Right lobe of liver (tissue), 4 donors: Measurements from ENCODE around the gene DLX2.

Experiments
- POLR2A ChIP-seq: fragments of 450-650 bp; IDR thresholded peaks from one replicate; pipeline ENCODE4 v1.6.1; 2017; ENCODE audit warnings: antibody characterized with exemption, mild to moderate bottlenecking
- TF ChIP-seq, protein P1 (sequence below), 4 donors: fragments of 200-600 bp in 3 of 4; fragments of 450-650 bp in 1 of 4; IDR thresholded peaks; one replicate each; pipeline versions ENCODE4 v1.5.1 to v1.8.0; 2016 to 2022; ENCODE audit warnings: antibody characterized with exemption in 4 of 4, mild to moderate bottlenecking in 2 of 4
- donor health status: DM: no; HTN: no; CAD: no.
- donor health status: DM: no; HTN: no; CAD: no.
- donor health status: DM: no; HTN: yes; CAD: no.

DNA sequence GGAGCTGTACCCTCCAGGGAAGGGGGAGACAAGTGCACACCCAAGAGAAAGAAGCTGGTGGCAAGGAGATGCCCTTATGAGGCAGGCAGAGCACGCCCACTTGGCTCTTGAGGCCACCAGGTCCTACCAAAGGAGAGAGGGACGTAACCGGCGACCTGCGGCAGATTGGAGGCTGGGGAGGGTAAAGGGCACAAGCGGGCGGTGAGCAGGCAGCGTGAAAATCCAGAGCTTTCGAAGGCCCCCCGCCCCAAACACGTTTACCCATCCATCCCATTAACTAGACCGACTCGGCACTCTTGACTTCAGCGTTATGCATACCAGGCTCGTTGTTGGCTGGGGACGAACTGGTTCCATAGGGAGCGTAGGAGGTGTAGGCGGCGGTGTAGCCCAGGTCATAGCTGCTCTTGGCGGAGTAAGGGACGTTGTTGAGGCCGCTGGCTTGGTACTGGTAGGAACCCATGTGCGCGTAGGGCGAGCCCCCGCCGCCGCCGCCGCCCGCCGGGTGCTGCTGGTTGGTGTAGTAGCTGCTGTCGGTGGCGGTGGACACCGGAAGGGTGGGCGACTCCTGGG, 794 bp downstream of the DLX2 start:
- TF ChIP-seq, protein P1, sequence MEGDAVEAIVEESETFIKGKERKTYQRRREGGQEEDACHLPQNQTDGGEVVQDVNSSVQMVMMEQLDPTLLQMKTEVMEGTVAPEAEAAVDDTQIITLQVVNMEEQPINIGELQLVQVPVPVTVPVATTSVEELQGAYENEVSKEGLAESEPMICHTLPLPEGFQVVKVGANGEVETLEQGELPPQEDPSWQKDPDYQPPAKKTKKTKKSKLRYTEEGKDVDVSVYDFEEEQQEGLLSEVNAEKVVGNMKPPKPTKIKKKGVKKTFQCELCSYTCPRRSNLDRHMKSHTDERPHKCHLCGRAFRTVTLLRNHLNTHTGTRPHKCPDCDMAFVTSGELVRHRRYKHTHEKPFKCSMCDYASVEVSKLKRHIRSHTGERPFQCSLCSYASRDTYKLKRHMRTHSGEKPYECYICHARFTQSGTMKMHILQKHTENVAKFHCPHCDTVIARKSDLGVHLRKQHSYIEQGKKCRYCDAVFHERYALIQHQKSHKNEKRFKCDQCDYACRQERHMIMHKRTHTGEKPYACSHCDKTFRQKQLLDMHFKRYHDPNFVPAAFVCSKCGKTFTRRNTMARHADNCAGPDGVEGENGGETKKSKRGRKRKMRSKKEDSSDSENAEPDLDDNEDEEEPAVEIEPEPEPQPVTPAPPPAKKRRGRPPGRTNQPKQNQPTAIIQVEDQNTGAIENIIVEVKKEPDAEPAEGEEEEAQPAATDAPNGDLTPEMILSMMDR (IDR thresholded peaks at IDR 0.05): no peak
- no peak for TF ChIP-seq POLR2A
